ENCODE measurements around the gene CSRP2.

GRCh38 chr12:76908303-76909017 lies 29.6 kb upstream of the CSRP2 start:
- TF ChIP-seq CTCF (conservative IDR thresholded peaks at IDR 0.05 in 1 of 2, IDR thresholded peaks at IDR 0.05 in 1 of 2; ENCODE audit: low read depth in 1 of 2, low read length in 2 of 2) (no peak), EZH2 (IDR thresholded peaks at IDR 0.05; ENCODE audit: low read length, missing control alignments) (no peak)

Measured in fibroblast of lung (primary cell).